HUES48 (cell line): ENCODE data around the gene NNT.

Experiments used
- H3K27ac ChIP-seq: one replicate; pipeline ENCODE4 v1.7.0; 2013; ENCODE audit warnings: low read depth, low read length, inconsistent platforms
- H3K27me3 ChIP-seq: 2 replicates; pipeline ENCODE4 v1.6.1; 2013; ENCODE audit warnings: mild to moderate bottlenecking, low read length; ENCODE audit not compliant: control insufficient read depth, insufficient read depth
- H3K36me3 ChIP-seq: 2 replicates; pipeline ENCODE4 v1.6.1; 2013; ENCODE audit warnings: low read length; ENCODE audit not compliant: control insufficient read depth, insufficient read depth
- H3K4me1 ChIP-seq: 2 replicates; pipeline ENCODE4 v1.6.1; 2013; ENCODE audit warnings: mild to moderate bottlenecking, low read length; ENCODE audit not compliant: control insufficient read depth, insufficient read depth
- H3K4me3 ChIP-seq: 2 replicates; pipeline ENCODE4 v1.5.1; 2013; ENCODE audit warnings: mild to moderate bottlenecking, low read depth, low read length
- H3K9ac ChIP-seq: 2 replicates; pipeline ENCODE4 v1.6.1; 2013; ENCODE audit warnings: mild to moderate bottlenecking, low read depth, low read length, moderate library complexity
- H3K9me3 ChIP-seq: 2 replicates; pipeline ENCODE4 v1.6.1; 2013; ENCODE audit warnings: low read length; ENCODE audit not compliant: control insufficient read depth, insufficient read depth

The NNT gene

GRCh38 chr5:43608406-43608805 lies 5.4 kb downstream of the NNT start:
- no peak overlapping the region for H3K9ac ChIP-seq
- H3K9me3 ChIP-seq, result no peaks in the 10 kb centered on the region
- H3K36me3 ChIP-seq, result peaks cover 24% of the 10 kb centered on the region
- H3K4me3 ChIP-seq, result no peak overlapping the region
- peaks cover 7% of the 10 kb centered on the region; the same call in 1 of the 2 replicates for H3K27me3 ChIP-seq
- H3K4me1 ChIP-seq, result peaks cover 5% of the 10 kb centered on the region; the same call in 1 of the 2 replicates
- no peak overlapping the region for H3K27ac ChIP-seq

GRCh38 chr5:43609752-43610151 lies 6.8 kb downstream of the NNT start:
- H3K27me3 ChIP-seq, result no peaks in the 10 kb centered on the region
- H3K36me3 ChIP-seq, result peaks cover 24% of the 10 kb centered on the region

GRCh38 chr5:43613370-43613769 lies 10.4 kb downstream of the NNT start:
- Histone ChIP-seq H3K9ac (no peak overlapping the region), H3K27me3 (no peaks in the 10 kb centered on the region), H3K27ac (no peak overlapping the region), H3K9me3 (no peaks in the 10 kb centered on the region), H3K4me1 (no peaks in the 10 kb centered on the region), H3K4me3 (no peak overlapping the region), H3K36me3 (peaks cover 32% of the 10 kb centered on the region)

More at GRCh38 chr5:43609752-43610151, 6.8 kb downstream of the NNT start:
- H3K4me1 ChIP-seq, result no peaks in the 10 kb centered on the region
- no peak overlapping the region for H3K9ac ChIP-seq
- H3K9me3 ChIP-seq, result no peaks in the 10 kb centered on the region
- H3K27ac ChIP-seq, result no peak overlapping the region
- H3K4me3 ChIP-seq, result no peak overlapping the region

GRCh38 chr5:43615445-43616184 lies 12.6 kb downstream of the NNT start:
- Histone ChIP-seq H3K27ac (no peak overlapping the region), H3K36me3 (peaks cover 22% of the 10 kb centered on the region), H3K9ac (no peak overlapping the region), H3K4me3 (no peak overlapping the region), H3K27me3 (no peaks in the 10 kb centered on the region), H3K4me1 (0 out of 2 replicates have a peak, but pooled peaks cover 3% of the 10 kb centered on the region), H3K9me3 (no peaks in the 10 kb centered on the region)

DNA sequence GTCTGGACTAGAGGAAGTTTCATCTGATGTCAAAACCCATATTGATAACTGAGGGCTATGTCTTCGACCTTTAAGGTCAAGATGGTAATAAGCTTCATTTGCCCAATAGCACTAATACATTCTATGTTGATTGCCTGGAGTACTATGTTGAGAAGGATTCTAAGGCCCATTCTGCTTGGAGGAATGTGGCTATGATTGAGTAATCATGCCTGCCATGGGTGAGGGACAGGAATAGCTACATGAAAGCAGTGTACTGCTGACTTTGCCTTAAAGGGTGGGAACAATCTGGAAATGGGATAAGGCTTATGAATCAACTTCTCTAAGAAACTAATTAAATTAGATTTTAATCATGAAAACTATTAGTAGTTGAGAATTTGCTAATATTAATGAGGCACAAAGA lies 13.6 kb downstream of the NNT start:
- 0 out of 2 replicates have a peak, but pooled peaks cover 3% of the 10 kb centered on the region for H3K4me1 ChIP-seq
- no peak overlapping the region for H3K9ac ChIP-seq
- H3K27ac ChIP-seq, result no peak overlapping the region
- no peak overlapping the region for H3K4me3 ChIP-seq
- peaks cover 17% of the 10 kb centered on the region for H3K36me3 ChIP-seq
- H3K27me3 ChIP-seq, result no peaks in the 10 kb centered on the region
- no peaks in the 10 kb centered on the region for H3K9me3 ChIP-seq

GRCh38 chr5:43619380-43619779 lies 16.4 kb downstream of the NNT start:
- Histone ChIP-seq H3K36me3 (peaks cover 7% of the 10 kb centered on the region), H3K27ac (no peak overlapping the region), H3K27me3 (no peaks in the 10 kb centered on the region)

GRCh38 chr5:43619911-43620310 lies 16.9 kb downstream of the NNT start:
- H3K9ac ChIP-seq, result no peak overlapping the region
- H3K4me3 ChIP-seq, result no peak overlapping the region
- H3K36me3 ChIP-seq, result peaks cover 7% of the 10 kb centered on the region
- no peaks in the 10 kb centered on the region for H3K9me3 ChIP-seq
- no peaks in the 10 kb centered on the region for H3K27me3 ChIP-seq
- H3K27ac ChIP-seq, result no peak overlapping the region
- 0 out of 2 replicates have a peak, but pooled peaks cover 3% of the 10 kb centered on the region for H3K4me1 ChIP-seq

More at GRCh38 chr5:43619380-43619779, 16.4 kb downstream of the NNT start:
- Histone ChIP-seq H3K4me3 (no peak overlapping the region), H3K9me3 (no peaks in the 10 kb centered on the region), H3K4me1 (0 out of 2 replicates have a peak, but pooled peaks cover 3% of the 10 kb centered on the region), H3K9ac (no peak overlapping the region)

DNA sequence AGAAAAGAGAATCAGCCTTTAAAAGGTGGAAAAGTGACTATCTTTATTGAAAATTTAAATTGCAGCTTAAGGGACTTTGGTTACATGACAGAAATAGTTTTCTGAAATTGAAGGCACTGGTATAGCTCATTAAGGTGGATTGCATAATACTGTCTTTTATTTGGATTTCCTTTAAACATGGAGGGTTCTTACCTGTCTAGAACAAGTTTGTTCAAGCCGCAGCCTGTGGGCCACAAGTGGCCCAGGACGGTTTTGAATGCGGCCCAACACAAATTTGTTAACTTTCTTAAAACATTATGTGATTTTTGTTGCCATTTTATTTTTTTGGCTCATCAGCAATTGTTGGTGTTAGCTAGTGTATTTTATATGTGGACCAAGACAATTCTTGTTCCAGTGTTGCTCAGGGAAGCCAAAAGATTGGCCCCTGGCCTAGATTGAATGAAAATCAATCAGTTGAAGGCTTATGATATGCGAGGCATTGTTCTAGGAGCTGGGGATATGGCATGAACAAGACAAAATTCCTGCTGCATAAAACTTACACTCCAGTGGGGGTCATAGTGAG lies 18.0 kb downstream of the NNT start:
- Histone ChIP-seq H3K27ac (no peak overlapping the region), H3K4me1 (0 out of 2 replicates have a peak, but pooled peaks cover 3% of the 10 kb centered on the region), H3K9ac (no peak overlapping the region), H3K36me3 (peaks cover 7% of the 10 kb centered on the region), H3K9me3 (no peaks in the 10 kb centered on the region), H3K4me3 (no peak overlapping the region), H3K27me3 (no peaks in the 10 kb centered on the region)

DNA sequence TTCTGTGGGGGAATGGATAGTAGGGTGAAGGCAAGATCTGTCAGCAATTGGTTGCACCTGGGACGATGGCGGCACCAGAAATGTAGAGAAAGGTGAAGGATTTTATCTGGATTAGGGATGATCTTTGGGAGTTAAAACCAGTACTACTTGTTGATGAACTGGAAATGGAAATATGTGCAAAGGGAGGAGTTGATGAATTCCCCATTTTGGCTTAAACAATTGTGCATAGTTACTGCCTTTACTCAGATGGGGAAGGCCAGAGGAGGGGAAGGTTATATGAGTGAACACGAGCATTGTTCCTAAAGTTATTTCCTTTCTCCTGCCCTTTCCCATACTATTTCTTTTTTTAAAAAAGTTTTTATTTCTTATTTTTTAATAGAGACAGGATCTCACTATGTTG lies 19.1 kb downstream of the NNT start:
- Histone ChIP-seq H3K36me3 (peaks cover 3% of the 10 kb centered on the region; the same call in 1 of the 2 replicates), H3K9ac (no peak overlapping the region), H3K4me3 (no peak overlapping the region)

GRCh38 chr5:43623048-43623680 lies 20.2 kb downstream of the NNT start:
- no peaks in the 10 kb centered on the region for H3K27me3 ChIP-seq
- H3K4me3 ChIP-seq, result no peak overlapping the region
- no peaks in the 10 kb centered on the region for H3K36me3 ChIP-seq

More for the DNA sequence above, 19.1 kb downstream of the NNT start:
- Histone ChIP-seq H3K4me1 (0 out of 2 replicates have a peak, but pooled peaks cover 3% of the 10 kb centered on the region), H3K27ac (no peak overlapping the region), H3K9me3 (no peaks in the 10 kb centered on the region), H3K27me3 (no peaks in the 10 kb centered on the region)

GRCh38 chr5:43627028-43627427 lies 24.0 kb downstream of the NNT start:
- H3K4me3 ChIP-seq, result no peak overlapping the region
- no peak overlapping the region for H3K9ac ChIP-seq
- no peaks in the 10 kb centered on the region for H3K27me3 ChIP-seq
- no peaks in the 10 kb centered on the region for H3K4me1 ChIP-seq
- no peaks in the 10 kb centered on the region for H3K36me3 ChIP-seq
- no peak overlapping the region for H3K27ac ChIP-seq
- no peaks in the 10 kb centered on the region for H3K9me3 ChIP-seq

More at GRCh38 chr5:43623048-43623680, 20.2 kb downstream of the NNT start:
- Histone ChIP-seq H3K9ac (no peak overlapping the region), H3K4me1 (0 out of 2 replicates have a peak, but pooled peaks cover 3% of the 10 kb centered on the region), H3K27ac (no peak overlapping the region), H3K9me3 (no peaks in the 10 kb centered on the region)
